HCT116 (cell line): ENCODE measurements around the gene AADAC. TPM values are rescaled to one million over a fixed set of nuclear protein-coding genes. Genes with fewer than 3 reads are reported as not detected.

Source experiments
- ATAC-seq: fragments of 200-7000 bp; cut with Tn5 transposase; 2 replicates; pipeline ENCODE4 v1.9.1; 2020; ENCODE audit warnings: mild to moderate bottlenecking, moderate library complexity
- BruUV-seq: library from RNA; stranded (reverse); fragments of 400-500 nt; replicated peaks from 2 replicates; lab custom pipeline; 2021; lab: Mats Ljungman, UMichigan
- CTCF ChIA-PET: fragments of 300-600 bp; sonication (Branson Sonifier 250); formaldehyde crosslinking; loops from one replicate; lab custom pipeline; 2021; ENCODE audit warnings: antibody characterized with exemption; lab: Charles Lee
- POLR2A ChIA-PET: fragments of 300-600, 350-600 bp; sonication (Branson Sonifier 250); formaldehyde crosslinking; loops from one replicate; lab custom pipeline; 2021; ENCODE audit warnings: antibody characterized with exemption; lab: Charles Lee
- RAD21 ChIA-PET, 2 experiments: fragments of 300-600 bp; sonication (Branson Sonifier 250); formaldehyde crosslinking; loops; one replicate each; lab custom pipeline; 2023; ENCODE audit warnings: low total read pairs in 2 of 2; ENCODE audit not compliant: uncharacterized antibody in 2 of 2, unreplicated experiment in 2 of 2, low non-redundant PET in 1 of 2; lab: Charles Lee
- DNase-seq: peaks from one replicate; pipeline ENCODE4 v3.0.0-alpha.2; 2010; ENCODE audit warnings: low read depth, low spot score
- H2AFZ ChIP-seq: fragments of 200-600 bp; shearing (Covaris generic), sonication (generic); 2 replicates; pipeline ENCODE4 v1.6.1; 2017; ENCODE audit warnings: low read depth, mixed run types, mixed read lengths, antibody characterized with exemption, low read length; ENCODE audit not compliant: poor library complexity, severe bottlenecking
- H3K27ac ChIP-seq: 2 replicates; pipeline ENCODE4 v1.5.1; 2012; ENCODE audit warnings: low read depth, low read length
- H3K27me3 ChIP-seq: fragments of 200-600 bp; sonication (generic); 2 replicates; pipeline ENCODE4 v1.6.1; 2016; ENCODE audit warnings: mixed run types, low read length, mixed read lengths; ENCODE audit not compliant: insufficient read depth
- H3K36me3 ChIP-seq, 2 experiments: fragments of 200-500 bp in 1 of 2; fragments of 200-600 bp in 1 of 2; sonication (Bioruptor generic) in 1 of 2; sonication (generic) in 1 of 2; 2 replicates each; pipeline versions ENCODE4 v1.5.1 to v1.6.1; 2014 to 2016; ENCODE audit warnings: low read length in 2 of 2, inconsistent platforms in 1 of 2, mixed read lengths in 1 of 2, mixed run types in 1 of 2; ENCODE audit not compliant: insufficient read depth in 2 of 2, control insufficient read depth in 1 of 2
- H3K4me1 ChIP-seq, 2 experiments: fragments of 200-600 bp in 1 of 2; sonication (generic) in 1 of 2; 2 replicates each; pipeline versions ENCODE4 v1.5.1 to v1.6.1; 2012 to 2017; ENCODE audit warnings: low read length in 2 of 2, inconsistent platforms in 1 of 2, mild to moderate bottlenecking in 1 of 2, mixed read lengths in 1 of 2, mixed run types in 1 of 2, moderate library complexity in 1 of 2; ENCODE audit not compliant: insufficient read depth in 2 of 2, control insufficient read depth in 1 of 2
- H3K4me2 ChIP-seq: fragments of 200-600 bp; sonication (generic); 2 replicates; pipeline ENCODE4 v1.6.1; 2017; ENCODE audit warnings: mixed run types, low read length, mixed read lengths
- H3K4me3 ChIP-seq, 2 experiments: fragments of 200-600 bp in 1 of 2; sonication (generic) in 1 of 2; replicated peaks in 1 of 2; 2 replicates each; pipeline ENCODE4 v1.5.1; 2011 to 2016; ENCODE audit warnings: low read length in 2 of 2, control low read depth in 1 of 2, low read depth in 1 of 2, mild to moderate bottlenecking in 1 of 2, mixed read lengths in 1 of 2, mixed run types in 1 of 2
- H3K79me2 ChIP-seq: fragments of 200-600 bp; sonication (generic); 2 replicates; pipeline ENCODE4 v1.6.1; 2017; ENCODE audit warnings: mild to moderate bottlenecking, mixed run types, low read length, moderate library complexity, mixed read lengths; ENCODE audit not compliant: insufficient read depth
- H3K9ac ChIP-seq: fragments of 200-600 bp; sonication (generic); 2 replicates; pipeline ENCODE4 v1.6.1; 2016; ENCODE audit warnings: low read length, mixed read lengths
- H3K9me2 ChIP-seq: fragments of 200-600 bp; sonication (generic), shearing (Covaris generic); 2 replicates; pipeline ENCODE4 v1.6.1; 2017; ENCODE audit warnings: mixed run types, mild to moderate bottlenecking, moderate library complexity; ENCODE audit not compliant: insufficient read depth
- H3K9me3 ChIP-seq, 2 experiments: fragments of 200-500 bp in 1 of 2; fragments of 200-600 bp in 1 of 2; sonication (Bioruptor generic) in 1 of 2; sonication (generic) in 1 of 2; 2 replicates each; pipeline ENCODE4 v1.6.1; 2014 to 2017; ENCODE audit warnings: low read length in 2 of 2, mixed read lengths in 2 of 2, inconsistent platforms in 1 of 2, low read depth in 1 of 2, mild to moderate bottlenecking in 1 of 2, mixed run types in 1 of 2, moderate library complexity in 1 of 2; ENCODE audit not compliant: control insufficient read depth in 1 of 2, insufficient read depth in 1 of 2
- H4K20me1 ChIP-seq: fragments of 200-600 bp; sonication (generic), shearing (Covaris generic); 2 replicates; pipeline ENCODE4 v1.6.1; 2017; ENCODE audit warnings: mixed run types, mild to moderate bottlenecking, moderate library complexity; ENCODE audit not compliant: insufficient read depth
- CBX3 ChIP-seq: IDR thresholded peaks from 2 replicates; pipeline ENCODE4 v1.6.1; 2012; ENCODE audit warnings: low read depth
- EGR1 ChIP-seq: IDR thresholded peaks from 2 replicates; pipeline ENCODE4 v1.6.1; 2012; ENCODE audit warnings: low read depth
- ELF1 ChIP-seq: IDR thresholded peaks from 2 replicates; pipeline ENCODE4 v1.6.1; 2012; ENCODE audit warnings: low read depth, borderline replicate concordance
- POLR2A ChIP-seq: IDR thresholded peaks from 2 replicates; pipeline ENCODE4 v1.7.0; 2011; ENCODE audit warnings: borderline replicate concordance; ENCODE audit not compliant: insufficient read depth, insufficient read length; ENCODE audit errors: extremely low read depth
- SIN3A ChIP-seq: IDR thresholded peaks from 2 replicates; pipeline ENCODE4 v1.6.1; 2012; ENCODE audit warnings: low read depth
- SRF ChIP-seq: IDR thresholded peaks from 2 replicates; pipeline ENCODE4 v1.6.1; 2012; ENCODE audit warnings: low read depth
- YY1 ChIP-seq: IDR thresholded peaks from 2 replicates; pipeline ENCODE4 v1.6.1; 2011; ENCODE audit warnings: low read length, low read depth, moderate library complexity, mild to moderate bottlenecking; ENCODE audit not compliant: insufficient replicate concordance; ENCODE audit errors: extremely low read depth
- ZFX ChIP-seq: fragments of 450-650 bp; IDR thresholded peaks from 2 replicates; pipeline ENCODE4 v1.6.1; 2017
- ZNF274 ChIP-seq: fragments of 200-500 bp; sonication (Bioruptor generic); IDR thresholded peaks from 2 replicates; pipeline ENCODE4 v1.6.1; 2014; ENCODE audit warnings: mild to moderate bottlenecking, low read depth, low read length, inconsistent platforms
- intact Hi-C: fragments of 100-400 bp; cut with micrococcal nuclease; formaldehyde crosslinking; loops from 2 replicates; pipeline ENCODE4 v1.10.0; 2022
- total RNA-seq: library from RNA; stranded (reverse); gene quantifications from one replicate; pipeline ENCODE4 v1.2.1, GENCODE V29; 2021; ENCODE audit not compliant: unreplicated experiment
- TF ChIP-seq, protein P1 (sequence below): IDR thresholded peaks from 2 replicates; pipeline ENCODE4 v1.6.1; 2012
- TF ChIP-seq, protein P2 (sequence below), 3 experiments: fragments of 200-600 bp in 1 of 3; sonication (generic) in 1 of 3; IDR thresholded peaks in 2 of 3; conservative IDR thresholded peaks in 1 of 3; 2 replicates each; pipeline ENCODE4 v1.5.1; 2012 to 2017; ENCODE audit warnings: low read depth in 2 of 3, low read length in 2 of 3, antibody characterized with exemption in 1 of 3, borderline replicate concordance in 1 of 3, control low read depth in 1 of 3, mild to moderate bottlenecking in 1 of 3, mixed read lengths in 1 of 3, mixed run types in 1 of 3, moderate library complexity in 1 of 3; ENCODE audit not compliant: insufficient read depth in 1 of 3
- TF ChIP-seq, protein P3 (sequence below): IDR thresholded peaks from 2 replicates; pipeline ENCODE4 v1.6.1; 2011; ENCODE audit warnings: mild to moderate bottlenecking, low read length, moderate library complexity; ENCODE audit not compliant: insufficient replicate concordance; ENCODE audit errors: extremely low read depth
- TF ChIP-seq, protein P4 (sequence below): IDR thresholded peaks from 2 replicates; pipeline ENCODE4 v1.6.1; 2012; ENCODE audit warnings: low read depth
- TF ChIP-seq, protein P5 (sequence below): IDR thresholded peaks from 2 replicates; pipeline ENCODE4 v1.6.1; 2012

Gene AADAC
- total RNA-seq, 1 experiment from 2014 or later: 3.8 TPM

DNA sequence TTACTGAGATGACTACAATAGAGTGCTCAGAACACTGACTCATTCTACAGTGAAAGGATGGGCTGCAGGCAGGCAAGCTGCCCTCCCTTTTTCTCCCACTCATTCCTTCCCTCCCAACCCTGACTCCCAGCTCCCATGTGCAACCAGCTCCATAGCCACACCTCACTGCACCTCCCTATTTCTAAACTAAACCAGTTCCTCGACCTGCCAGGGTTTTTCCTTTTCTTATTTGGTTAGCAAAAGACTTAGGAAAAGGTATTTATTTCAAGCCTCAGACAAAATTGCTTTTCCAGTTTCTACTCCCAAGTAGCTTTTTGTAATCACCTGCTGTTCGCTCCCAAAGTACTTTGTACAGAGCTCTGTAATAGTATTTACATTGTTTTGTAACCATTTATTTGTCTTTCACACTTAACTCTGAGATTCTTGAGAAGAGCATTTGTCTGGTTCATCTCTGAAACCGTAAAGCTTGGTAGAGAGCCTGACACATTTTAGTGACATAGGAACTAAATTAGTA, 2.2 kb downstream of the AADAC start:
- H3K79me2 ChIP-seq: no peaks in the 10 kb centered on the region
- RAD21 ChIA-PET: no interaction called here
- CTCF ChIA-PET: no interaction called here
- no peak for TF ChIP-seq ZFX
- TF ChIP-seq SRF: no peak
- no peak for TF ChIP-seq POLR2A
- TF ChIP-seq, protein P1, sequence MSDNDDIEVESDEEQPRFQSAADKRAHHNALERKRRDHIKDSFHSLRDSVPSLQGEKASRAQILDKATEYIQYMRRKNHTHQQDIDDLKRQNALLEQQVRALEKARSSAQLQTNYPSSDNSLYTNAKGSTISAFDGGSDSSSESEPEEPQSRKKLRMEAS: no peak
- TF ChIP-seq SIN3A: no peak
- TF ChIP-seq ELF1: no peak
- TF ChIP-seq CBX3: no peak
- TF ChIP-seq, protein P2, sequence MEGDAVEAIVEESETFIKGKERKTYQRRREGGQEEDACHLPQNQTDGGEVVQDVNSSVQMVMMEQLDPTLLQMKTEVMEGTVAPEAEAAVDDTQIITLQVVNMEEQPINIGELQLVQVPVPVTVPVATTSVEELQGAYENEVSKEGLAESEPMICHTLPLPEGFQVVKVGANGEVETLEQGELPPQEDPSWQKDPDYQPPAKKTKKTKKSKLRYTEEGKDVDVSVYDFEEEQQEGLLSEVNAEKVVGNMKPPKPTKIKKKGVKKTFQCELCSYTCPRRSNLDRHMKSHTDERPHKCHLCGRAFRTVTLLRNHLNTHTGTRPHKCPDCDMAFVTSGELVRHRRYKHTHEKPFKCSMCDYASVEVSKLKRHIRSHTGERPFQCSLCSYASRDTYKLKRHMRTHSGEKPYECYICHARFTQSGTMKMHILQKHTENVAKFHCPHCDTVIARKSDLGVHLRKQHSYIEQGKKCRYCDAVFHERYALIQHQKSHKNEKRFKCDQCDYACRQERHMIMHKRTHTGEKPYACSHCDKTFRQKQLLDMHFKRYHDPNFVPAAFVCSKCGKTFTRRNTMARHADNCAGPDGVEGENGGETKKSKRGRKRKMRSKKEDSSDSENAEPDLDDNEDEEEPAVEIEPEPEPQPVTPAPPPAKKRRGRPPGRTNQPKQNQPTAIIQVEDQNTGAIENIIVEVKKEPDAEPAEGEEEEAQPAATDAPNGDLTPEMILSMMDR (IDR thresholded peaks at IDR 0.05 in 2 of 3, conservative IDR thresholded peaks at IDR 0.05 in 1 of 3; ENCODE audit: borderline replicate concordance in 1 of 3, insufficient read depth in 1 of 3, low read depth in 2 of 3, low read length in 2 of 3): no peak
- TF ChIP-seq YY1: no peak
- TF ChIP-seq, protein P3, sequence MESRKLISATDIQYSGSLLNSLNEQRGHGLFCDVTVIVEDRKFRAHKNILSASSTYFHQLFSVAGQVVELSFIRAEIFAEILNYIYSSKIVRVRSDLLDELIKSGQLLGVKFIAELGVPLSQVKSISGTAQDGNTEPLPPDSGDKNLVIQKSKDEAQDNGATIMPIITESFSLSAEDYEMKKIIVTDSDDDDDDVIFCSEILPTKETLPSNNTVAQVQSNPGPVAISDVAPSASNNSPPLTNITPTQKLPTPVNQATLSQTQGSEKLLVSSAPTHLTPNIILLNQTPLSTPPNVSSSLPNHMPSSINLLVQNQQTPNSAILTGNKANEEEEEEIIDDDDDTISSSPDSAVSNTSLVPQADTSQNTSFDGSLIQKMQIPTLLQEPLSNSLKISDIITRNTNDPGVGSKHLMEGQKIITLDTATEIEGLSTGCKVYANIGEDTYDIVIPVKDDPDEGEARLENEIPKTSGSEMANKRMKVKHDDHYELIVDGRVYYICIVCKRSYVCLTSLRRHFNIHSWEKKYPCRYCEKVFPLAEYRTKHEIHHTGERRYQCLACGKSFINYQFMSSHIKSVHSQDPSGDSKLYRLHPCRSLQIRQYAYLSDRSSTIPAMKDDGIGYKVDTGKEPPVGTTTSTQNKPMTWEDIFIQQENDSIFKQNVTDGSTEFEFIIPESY: no peak
- TF ChIP-seq, protein P4, sequence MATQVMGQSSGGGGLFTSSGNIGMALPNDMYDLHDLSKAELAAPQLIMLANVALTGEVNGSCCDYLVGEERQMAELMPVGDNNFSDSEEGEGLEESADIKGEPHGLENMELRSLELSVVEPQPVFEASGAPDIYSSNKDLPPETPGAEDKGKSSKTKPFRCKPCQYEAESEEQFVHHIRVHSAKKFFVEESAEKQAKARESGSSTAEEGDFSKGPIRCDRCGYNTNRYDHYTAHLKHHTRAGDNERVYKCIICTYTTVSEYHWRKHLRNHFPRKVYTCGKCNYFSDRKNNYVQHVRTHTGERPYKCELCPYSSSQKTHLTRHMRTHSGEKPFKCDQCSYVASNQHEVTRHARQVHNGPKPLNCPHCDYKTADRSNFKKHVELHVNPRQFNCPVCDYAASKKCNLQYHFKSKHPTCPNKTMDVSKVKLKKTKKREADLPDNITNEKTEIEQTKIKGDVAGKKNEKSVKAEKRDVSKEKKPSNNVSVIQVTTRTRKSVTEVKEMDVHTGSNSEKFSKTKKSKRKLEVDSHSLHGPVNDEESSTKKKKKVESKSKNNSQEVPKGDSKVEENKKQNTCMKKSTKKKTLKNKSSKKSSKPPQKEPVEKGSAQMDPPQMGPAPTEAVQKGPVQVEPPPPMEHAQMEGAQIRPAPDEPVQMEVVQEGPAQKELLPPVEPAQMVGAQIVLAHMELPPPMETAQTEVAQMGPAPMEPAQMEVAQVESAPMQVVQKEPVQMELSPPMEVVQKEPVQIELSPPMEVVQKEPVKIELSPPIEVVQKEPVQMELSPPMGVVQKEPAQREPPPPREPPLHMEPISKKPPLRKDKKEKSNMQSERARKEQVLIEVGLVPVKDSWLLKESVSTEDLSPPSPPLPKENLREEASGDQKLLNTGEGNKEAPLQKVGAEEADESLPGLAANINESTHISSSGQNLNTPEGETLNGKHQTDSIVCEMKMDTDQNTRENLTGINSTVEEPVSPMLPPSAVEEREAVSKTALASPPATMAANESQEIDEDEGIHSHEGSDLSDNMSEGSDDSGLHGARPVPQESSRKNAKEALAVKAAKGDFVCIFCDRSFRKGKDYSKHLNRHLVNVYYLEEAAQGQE: no peak
- no peak for TF ChIP-seq ZNF274
- TF ChIP-seq EGR1: no peak
- TF ChIP-seq, protein P5, sequence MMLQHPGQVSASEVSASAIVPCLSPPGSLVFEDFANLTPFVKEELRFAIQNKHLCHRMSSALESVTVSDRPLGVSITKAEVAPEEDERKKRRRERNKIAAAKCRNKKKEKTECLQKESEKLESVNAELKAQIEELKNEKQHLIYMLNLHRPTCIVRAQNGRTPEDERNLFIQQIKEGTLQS: no peak
- intact Hi-C loops: no loop called here
- no peak overlapping the region for H3K27ac ChIP-seq
- no peak overlapping the region for H2AFZ ChIP-seq
- H3K4me3 ChIP-seq: no peak overlapping the region
- H3K27me3 ChIP-seq: no peaks in the 10 kb centered on the region
- H4K20me1 ChIP-seq: no peaks in the 10 kb centered on the region
- peaks cover 0 to 8% of the 10 kb centered on the region in 2 experiments; a peak in 1 of 4 replicates for H3K4me1 ChIP-seq
- H3K9me3 ChIP-seq: no peaks in the 10 kb centered on the region
- no peak overlapping the region for H3K9ac ChIP-seq
- POLR2A ChIA-PET: no interaction called here
- DNase-seq (no peak), ATAC-seq (no peak)
- BruUV-seq: no TSS peak
- H3K36me3 ChIP-seq: no peaks in the 10 kb centered on the region
- H3K9me2 ChIP-seq: no peaks in the 10 kb centered on the region
- no peak overlapping the region for H3K4me2 ChIP-seq
